NOMO-1 treated with DMSO at 0.1 percent for 48 hours (cell line): ENCODE results near the gene TKT.
A peak's percentile ranks its signal among the peaks of the same experiment; 100 is the strongest.

ENCODE experiments used
- DNase-seq: peaks from one replicate; lab custom pipeline; 2025; ENCODE audit not compliant: unreplicated experiment; lab: John Stamatoyannopoulos, UW

TKT gene

DNA sequence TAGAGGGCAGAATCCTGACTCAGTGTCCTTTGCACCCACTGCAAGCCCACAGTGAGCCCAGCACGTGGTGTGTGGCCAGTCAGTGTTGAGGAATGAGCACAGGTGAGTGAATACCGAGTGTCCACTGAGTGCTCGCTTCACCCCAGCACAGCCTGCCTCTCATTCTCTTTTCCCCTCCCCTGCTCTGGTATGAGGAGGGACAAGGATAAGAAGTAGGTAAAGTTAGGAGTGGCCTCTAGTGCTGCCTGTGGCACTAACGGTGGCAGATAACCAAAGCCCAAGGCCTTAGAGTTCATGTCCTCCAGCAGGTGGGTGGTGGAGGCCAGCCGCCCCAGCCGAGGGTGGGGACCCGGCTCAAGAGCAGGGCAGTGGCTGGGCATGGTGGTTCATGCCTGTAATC, 56.8 kb downstream of the TKT start:
- no peak for DNase-seq

DNA sequence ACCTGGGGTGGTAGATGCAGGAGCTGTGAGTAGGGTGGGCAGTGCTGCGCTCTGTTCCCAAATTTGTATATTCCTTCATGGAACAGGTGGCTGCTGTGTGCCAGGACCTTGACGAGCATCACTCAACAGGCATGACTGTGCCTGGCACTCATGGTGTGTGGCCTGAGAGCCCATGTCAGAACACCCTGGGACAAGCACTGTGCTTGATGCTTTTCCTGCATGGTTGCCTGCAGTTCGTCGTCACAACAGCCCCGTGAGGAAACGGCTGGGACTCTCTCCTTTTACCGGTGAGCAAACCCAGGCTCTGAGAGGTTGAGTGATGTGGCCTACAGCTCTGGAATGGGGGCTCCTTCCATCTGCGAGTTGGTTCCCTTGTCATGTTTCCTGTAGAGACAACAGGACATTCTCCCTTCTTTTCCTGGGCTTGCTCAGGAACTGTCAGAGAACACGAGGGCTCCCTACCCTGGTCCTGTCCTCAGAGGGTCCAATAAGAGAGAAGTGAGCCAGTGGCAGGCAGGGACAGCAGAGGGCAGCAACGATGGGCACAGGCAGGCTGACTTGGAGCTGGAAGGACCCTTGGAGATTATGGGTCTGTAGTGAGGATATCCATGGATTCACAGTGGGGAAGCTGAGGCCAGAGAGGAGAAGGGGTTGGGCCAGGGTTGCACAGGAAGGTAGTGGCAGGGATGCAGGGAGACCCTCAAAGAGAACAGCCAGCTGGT, 57.4 kb downstream of the TKT start:
- no peak for DNase-seq

DNA sequence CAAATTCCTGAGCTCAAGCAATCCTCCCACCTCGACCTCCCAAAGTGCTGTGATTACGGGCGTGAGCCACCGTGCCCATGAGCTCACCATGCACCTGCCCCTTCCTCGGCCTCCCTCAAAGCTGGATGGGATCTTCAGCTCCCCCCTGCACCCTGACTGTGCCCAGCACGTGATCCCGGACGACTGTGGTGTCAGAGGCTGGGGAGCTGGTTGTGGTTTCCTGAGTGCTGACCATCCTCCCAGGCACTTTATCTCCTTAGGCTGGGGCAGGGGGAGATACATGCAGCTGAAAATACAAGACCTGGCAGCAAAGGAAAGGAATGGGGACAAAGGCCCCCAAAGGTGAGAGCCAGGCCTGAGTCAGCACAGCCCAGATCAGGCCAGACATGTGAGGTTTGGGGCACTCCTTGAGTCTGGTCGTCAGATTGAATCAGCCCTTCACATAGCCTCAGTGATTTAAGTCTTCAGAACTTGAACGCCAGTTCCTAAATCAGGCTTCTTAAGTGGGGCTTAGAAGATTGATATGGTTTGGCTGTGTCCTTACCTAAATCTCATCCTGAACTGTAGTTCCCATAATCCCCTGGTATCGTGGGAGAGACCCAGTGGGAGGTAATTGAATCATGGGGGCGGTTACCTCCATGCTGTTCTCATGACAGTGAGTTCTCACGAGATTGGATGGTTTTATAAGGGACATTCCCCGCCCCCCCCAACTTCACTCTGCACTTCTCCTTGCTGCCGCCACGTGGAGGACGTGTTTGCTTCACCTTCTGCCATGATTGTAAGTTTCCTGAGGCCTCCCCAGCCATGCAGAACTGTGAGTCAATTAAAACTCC, 59.0 kb downstream of the TKT start:
- peak; percentile 80 for DNase-seq

DNA sequence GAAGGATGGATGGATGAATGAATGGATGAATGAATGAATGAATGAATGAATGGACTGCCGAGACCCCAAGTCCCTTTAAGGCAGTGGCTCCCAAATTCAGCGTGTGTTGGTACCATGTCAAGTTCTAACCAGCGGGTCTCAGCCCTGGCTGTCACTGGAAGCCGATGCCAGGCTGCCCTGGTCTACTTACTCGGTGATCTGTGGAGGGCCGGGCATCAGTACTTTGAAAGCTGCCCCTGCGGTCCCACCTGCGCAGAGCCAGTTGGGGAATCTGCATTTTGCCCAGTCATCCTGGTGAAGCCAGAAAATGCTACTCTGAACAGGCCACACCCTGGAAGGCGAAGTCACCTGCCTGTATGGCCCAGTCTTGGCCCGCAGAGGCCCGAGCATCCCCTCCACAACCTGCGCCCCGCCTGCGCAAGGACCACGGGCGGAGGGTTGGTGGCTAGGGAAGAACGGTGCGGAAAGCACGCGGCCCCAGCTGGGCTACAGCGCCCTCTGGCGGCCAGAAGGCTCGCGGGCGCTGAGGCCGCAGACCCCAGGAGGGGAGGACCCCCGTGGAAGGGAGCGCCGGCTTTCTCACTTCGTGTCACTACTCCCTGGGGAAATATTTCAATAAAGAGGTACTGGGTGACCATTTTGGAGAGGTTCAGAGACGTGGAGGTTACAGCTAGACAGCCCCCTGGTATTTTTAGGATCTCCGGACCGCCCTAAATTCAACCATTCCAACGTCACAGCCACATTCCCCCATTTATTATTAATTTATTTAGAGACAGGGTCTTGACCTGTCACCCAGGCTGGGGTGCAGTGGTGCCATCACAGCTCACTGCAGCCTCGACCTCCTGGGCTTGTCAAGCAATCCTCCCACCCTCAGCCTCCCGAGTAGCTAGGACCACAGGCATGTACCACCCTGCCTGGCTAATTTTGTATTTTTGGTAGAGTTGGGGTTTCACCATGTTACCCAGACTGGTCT, 59.9 kb downstream of the TKT start:
- peak; percentile 59 for DNase-seq

DNA sequence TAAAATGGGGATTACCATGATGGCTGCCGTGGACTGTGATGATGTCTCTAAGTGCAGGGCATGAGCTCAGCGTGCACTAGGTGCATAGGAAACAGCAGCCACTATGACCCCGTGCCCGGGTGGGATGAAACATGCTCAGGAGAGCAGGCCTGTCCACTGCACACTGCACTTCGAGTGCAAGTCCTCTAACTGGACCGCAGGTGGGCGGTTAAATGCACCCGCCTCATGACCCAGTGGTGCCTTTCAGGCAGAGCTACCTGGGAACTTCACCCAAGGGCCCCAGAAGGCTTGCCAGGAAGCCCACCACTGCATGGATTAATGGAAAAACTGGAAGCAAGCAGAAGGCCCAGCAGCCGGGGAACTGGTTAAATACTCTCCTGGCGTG, 60.8 kb downstream of the TKT start:
- no peak for DNase-seq

DNA sequence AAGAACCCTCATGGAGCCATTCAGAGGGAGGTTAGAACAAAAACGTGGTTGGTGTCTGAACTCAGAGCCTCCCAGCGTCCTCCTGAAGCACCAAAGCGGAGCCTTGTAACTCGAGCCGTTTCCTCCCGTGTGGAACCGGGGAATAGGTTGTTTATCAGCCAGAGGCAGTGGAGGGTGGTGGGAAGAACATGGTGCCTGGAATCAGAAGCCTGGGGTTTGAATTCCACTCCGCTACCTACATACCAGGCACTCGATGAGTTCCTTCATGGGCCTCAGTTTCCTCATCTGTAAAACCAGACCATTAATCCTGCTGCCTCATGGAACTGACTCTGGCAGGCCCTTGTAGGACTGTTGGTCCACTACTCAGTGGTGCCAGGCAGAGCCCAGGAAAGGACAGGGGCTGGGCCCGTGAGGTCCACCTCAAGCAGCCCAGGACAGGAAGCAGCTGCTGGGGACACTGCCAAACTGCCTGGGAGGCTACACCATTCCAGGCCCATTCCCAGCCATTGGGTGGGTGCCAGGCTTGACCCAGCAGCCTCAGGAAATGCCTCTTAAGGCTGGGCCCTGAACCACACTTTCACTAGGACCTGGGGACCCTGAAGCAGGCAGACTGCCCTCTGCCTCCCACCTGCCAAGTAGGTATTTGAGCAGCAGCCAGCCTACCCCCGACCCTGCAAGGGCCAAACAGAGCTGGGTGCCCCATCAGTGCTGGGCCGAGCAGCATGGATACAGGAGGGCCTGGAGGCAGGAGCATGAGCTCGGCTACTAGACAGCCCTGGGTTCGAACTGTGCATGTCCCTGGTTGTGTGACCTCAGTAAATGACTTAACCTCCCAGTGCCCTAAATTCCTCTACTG, 61.4 kb downstream of the TKT start:
- no peak for DNase-seq

DNA sequence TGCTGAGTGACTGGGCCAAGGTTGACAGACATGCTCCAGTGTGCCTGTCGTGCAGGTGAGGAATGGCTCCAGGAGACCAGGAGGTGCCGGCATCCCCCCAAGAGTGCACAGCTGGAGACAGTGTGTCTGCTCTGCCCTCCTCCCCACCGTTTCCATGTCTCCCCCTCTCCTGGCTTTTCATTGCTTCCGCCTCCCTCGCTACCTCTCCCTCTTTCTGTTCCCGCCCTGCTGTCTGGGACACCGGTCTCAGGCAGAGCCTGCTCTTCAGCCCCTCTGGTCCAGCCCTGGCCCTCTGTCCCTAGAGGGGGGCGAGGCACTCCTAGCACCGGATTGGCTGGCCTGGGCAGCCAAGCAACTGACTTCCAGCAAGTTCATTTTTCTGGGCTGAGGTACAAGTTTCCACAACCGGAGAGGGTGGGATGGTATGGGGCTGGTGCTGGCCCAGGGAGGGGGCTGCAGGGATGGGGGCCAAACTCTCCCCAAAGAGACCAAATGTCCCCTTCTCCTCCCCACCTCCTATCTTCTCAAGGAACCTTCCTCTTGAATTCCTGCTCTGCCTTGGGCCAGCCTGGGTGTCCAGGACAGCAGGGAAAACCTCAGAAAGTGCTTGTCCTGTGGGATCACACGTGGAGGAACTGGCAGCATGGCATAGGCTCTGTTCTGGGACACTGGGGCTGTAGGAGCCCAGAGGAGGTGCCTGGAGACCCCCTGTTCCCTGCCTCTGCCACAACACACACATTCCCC, 62.2 kb downstream of the TKT start:
- DNase-seq = no peak

DNA sequence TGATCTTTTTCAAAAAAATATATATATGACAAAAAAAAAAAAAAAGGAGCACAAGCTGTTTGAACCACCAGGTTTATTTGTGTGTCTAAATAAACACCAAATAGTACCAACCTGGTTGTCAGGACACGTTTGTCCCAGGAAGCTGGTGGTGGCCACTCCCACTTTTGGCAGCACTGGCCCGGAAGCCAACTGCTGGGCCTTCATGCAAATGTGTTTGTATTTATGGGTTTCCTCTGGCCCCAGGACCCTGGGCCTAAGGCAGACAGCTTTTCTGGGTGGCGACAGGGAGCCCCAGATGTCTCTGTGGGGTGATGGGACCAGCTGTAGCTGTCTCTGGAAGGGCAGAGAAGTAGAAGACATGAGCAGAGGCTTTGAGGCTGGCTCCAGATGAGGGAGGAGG, 63.2 kb downstream of the TKT start:
- DNase-seq = no peak

DNA sequence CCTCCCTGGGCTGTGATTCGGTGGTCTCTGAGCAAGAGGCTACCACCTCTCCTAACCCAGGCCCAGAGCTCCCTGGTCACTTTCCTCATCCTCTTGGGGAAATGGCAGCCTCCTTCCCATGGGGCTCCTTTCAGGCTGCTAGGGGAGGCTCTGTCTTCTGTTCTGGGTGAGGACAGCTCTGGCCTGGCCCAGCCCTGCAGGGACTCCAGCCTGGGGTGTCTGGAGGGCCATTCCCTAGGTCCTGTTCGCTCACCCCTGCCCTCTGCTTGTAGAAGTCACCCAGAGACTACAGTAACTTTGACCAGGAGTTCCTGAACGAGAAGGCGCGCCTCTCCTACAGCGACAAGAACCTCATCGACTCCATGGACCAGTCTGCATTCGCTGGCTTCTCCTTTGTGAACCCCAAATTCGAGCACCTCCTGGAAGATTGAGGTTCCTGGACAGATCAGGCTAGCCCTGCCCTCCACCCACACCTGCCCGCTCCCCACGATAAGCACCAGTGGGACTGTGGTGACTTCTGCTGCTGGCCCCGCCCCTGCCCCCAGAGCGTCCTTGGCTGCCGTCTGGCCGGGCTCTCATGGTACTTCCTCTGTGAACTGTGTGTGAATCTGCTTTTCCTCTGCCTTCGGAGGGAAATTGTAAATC, 63.9 kb downstream of the TKT start:
- DNase-seq = no peak

DNA sequence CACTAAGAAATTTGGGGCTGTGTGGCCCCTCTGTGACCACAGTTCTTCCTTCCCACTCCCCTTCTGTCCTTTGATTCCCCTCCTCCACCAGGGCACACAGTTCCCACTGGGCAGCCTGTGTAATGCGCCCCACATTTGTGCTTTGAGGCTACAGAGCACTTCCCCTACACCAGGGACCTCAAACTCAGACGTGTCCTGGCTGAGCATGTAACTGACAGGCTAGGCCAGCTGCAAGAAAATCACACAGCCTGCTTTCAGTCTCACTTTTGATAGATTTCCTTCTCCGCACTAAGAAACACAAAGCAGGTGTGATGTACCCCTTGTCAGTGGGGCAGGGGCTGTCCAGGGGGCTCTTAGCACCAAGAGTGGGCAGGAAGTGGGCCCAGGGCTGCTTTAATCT, 65.2 kb downstream of the TKT start:
- DNase-seq = no peak

DNA sequence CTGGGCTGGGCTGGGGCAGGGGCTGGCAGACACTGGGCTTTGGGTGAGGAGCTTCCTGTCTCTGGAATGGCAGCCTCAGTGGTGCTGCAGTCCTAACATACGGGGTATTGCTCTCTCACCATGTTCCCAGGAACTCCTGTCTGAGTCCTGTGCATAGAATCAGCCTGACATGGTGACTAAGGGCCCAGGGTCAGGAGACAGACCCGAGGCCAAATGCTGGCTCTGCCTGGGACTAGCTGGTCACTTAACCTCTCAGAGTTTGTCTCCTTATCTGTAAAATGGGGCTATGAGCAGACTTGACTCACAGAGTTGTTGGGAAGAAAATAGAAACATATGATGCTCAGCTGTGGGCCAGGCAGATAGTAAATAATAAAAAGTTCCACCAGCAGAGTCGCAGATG, 66.5 kb downstream of the TKT start:
- DNase-seq = no peak

DNA sequence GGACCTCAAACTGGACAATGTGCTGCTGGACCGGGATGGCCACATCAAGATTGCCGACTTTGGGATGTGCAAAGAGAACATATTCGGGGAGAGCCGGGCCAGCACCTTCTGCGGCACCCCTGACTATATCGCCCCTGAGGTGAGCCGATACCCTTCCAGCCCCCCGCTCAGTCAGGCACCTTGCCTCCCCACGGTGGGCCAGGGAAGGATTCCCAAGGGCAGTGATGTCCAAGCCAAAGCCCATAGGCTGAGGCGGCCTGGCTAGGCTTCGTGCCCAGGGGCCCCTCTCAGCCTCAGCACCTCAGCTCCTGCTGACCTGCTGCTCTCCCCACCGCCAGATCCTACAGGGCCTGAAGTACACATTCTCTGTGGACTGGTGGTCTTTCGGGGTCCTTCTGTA, 67.1 kb downstream of the TKT start:
- no peak for DNase-seq

DNA sequence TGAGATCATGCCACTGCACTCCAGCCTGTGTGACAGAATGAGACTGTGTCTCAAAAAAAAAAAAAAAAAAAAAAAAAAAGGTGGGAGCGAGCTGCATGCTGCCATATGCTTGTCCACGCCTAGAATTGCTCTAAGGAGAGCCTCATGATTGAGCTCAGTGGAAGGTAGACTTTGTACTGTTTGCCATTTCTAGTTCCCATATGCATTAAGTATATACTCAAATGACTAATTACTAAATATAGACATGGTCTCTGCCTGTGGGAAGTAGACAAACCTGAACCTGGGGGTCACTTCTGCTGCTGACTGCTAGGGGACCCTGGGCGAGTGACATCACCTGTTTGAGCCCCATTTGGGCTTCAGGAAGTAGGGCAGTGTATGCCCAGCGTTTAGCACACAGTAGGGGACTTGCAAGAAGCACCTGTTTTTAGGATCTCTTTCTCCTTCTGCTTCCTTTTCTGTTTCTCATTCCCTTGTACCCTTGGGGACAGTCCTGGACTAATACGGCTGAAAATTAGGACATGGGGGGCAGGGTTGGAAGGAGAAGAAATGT, 67.6 kb downstream of the TKT start:
- no peak for DNase-seq

DNA sequence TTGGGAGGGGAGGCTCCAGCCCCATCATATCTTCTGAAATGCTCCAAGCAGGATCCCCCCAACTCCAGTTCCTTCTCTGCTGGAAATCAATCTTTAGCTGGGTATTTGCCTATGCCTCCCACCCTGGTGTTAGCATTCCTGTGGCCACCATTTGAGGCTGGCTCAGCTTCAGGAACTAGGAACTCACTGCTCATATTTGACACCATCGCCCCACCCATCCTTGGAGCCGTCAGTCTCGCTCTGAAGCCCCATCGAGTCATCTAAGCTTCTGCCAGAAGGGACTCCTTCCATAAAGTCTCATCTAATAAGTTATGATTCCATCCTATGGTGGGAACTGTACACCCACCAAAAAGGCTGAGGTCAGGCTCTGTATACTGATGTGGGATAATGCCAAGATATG, 68.4 kb downstream of the TKT start:
- no peak for DNase-seq

DNA sequence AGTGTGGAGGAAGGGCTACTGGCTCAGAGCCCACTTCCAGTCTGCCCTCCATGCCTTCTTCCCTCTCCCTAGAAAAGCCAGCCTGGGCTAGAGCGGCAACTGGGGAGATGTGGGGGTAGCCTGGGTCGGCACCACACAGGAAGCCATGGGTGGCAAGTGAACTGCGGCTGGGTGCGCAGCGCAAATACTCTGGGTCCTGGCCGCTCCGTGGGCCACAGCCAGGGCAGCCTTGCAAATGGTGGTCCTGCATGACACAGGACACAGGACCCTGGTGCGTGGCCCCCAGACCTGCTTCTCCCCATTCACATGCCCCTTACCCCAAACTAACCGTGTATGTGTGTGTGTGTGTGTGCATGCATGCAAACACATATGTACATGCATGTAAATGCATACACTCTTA, 69.1 kb downstream of the TKT start:
- no peak for DNase-seq

DNA sequence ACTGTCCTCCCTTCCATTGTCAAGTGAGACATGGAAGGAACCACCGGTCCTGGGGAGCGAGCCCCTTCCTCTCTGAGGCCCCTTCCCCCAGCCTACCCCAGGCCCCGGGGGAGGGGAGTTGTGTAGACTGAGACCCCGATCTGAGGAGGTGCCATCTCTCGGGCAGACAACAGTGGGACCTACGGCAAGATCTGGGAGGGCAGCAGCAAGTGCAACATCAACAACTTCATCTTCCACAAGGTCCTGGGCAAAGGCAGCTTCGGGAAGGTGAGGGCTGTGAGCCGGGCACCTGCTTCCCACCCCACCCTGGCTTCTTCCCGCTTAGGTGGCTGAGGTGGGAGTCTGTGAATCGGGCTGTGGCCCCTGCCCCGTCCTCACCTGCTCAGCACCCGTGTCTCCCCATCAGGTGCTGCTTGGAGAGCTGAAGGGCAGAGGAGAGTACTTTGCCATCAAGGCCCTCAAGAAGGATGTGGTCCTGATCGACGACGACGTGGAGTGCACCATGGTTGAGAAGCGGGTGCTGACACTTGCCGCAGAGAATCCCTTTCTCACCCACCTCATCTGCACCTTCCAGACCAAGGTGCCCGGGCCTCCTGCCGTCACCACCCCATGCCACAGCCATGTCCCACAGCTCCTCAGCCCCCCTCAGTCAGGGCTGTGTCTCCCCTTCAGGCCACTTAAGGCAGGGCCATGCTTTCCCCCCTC, 69.9 kb downstream of the TKT start:
- no peak for DNase-seq

DNA sequence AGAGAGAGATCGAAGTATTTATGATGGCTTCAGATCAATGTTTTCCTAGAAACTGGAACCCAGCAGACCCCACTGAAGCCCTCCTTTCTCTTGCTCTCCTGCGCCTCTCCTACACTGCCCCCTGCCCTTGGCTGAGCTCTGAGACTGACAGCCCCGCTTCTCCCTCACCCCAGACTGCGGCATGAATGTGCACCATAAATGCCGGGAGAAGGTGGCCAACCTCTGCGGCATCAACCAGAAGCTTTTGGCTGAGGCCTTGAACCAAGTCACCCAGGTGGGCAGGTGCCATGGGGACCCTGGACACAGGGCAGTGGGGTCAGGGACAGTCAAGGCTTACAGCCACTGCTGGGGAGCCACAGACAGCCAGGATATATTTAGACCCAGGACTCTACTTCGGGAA, 71.1 kb downstream of the TKT start:
- DNase-seq = no peak

DNA sequence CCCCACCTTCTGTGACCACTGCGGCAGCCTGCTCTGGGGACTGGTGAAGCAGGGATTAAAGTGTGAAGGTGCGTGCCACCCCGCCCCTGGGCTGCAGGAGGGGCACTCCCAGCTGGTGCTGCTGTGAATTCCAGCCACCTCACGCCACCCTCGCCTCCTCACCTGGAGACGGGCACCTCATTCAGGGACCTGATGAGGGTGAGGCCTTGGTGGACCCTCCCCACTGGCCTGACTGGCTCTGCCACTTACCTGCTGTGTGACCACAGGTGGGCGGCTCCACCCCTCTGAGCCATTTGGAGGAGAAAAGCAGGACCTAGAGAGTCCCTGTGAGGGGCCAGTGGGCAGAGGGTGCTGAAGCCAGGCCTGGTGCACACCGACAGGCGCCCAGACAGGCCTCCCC, 72.3 kb downstream of the TKT start:
- no peak for DNase-seq
